K562 (cell line): ENCODE data around the gene VDAC2. TPM values are rescaled to one million over a fixed set of nuclear protein-coding genes. Genes with fewer than 3 reads are reported as not detected.

Experiments used
- ARID1B ChIP-seq: fragments of 450-650 bp; IDR thresholded peaks from 2 replicates; pipeline ENCODE4 v1.6.1; 2016; ENCODE audit warnings: antibody characterized with exemption, mild to moderate bottlenecking, inconsistent platforms
- BDP1 ChIP-seq: IDR thresholded peaks from 3 replicates; pipeline ENCODE4 v1.6.1; 2011; ENCODE audit not compliant: insufficient read length, insufficient read depth
- BRCA1 ChIP-seq, 2 experiments: fragments of 450-650 bp in 1 of 2; sonication (generic) in 1 of 2; formaldehyde crosslinking in 1 of 2; IDR thresholded peaks; 2 replicates each; pipeline versions ENCODE4 v1.5.0 to v1.6.1; 2017 to 2020; ENCODE audit warnings: mild to moderate bottlenecking in 1 of 2, missing genetic modification reagents in 1 of 2
- FOXK1 ChIP-seq: sonication (generic); formaldehyde crosslinking; IDR thresholded peaks from 2 replicates; pipeline ENCODE4 v1.8.0; 2022; ENCODE audit warnings: missing genetic modification reagents, mild to moderate bottlenecking, borderline replicate concordance
- HDAC2 ChIP-seq: fragments of 450-650 bp; IDR thresholded peaks from 2 replicates; pipeline ENCODE4 v1.6.1; 2016; ENCODE audit warnings: mild to moderate bottlenecking
- HDAC6 ChIP-seq: IDR thresholded peaks from 2 replicates; pipeline ENCODE4 v1.6.1; 2012; ENCODE audit warnings: low read depth, mild to moderate bottlenecking, control low read depth, inconsistent platforms, low read length, moderate library complexity
- HMG20B ChIP-seq: fragments of 250-450 bp; sonication (Bioruptor Pico); IDR thresholded peaks from 2 replicates; pipeline ENCODE4 v1.5.0; 2021; ENCODE audit warnings: mild to moderate bottlenecking
- MAFF ChIP-seq: IDR thresholded peaks from 2 replicates; pipeline ENCODE4 v1.6.1; 2012; ENCODE audit warnings: low read length, improper control_type of control experiment
- MIER1 ChIP-seq: fragments of 450-650 bp; IDR thresholded peaks from 2 replicates; pipeline ENCODE4 v1.6.1; 2016; ENCODE audit warnings: antibody characterized with exemption, mild to moderate bottlenecking, low read depth
- NONO ChIP-seq, 2 experiments: fragments of 200-400 bp in 1 of 2; fragments of 450-650 bp in 1 of 2; formaldehyde crosslinking in 1 of 2; IDR thresholded peaks; 2 replicates each; pipeline ENCODE4 v1.6.1; 2017; ENCODE audit warnings: low read depth in 2 of 2, mild to moderate bottlenecking in 2 of 2, moderate library complexity in 2 of 2, low read length in 1 of 2
- U2AF1 ChIP-seq: fragments of 200-400 bp; formaldehyde crosslinking; optimal IDR thresholded peaks from 2 replicates; pipeline ENCODE3; 2017; ENCODE audit warnings: mild to moderate bottlenecking, low read depth, low read length, moderate library complexity
- ZNF12 ChIP-seq: sonication (generic); formaldehyde crosslinking; IDR thresholded peaks from 2 replicates; pipeline ENCODE4 v1.4.0; 2020; ENCODE audit warnings: mild to moderate bottlenecking, missing genetic modification reagents
- ZNF274 ChIP-seq: IDR thresholded peaks from 2 replicates; pipeline ENCODE4 v1.6.1; 2011; ENCODE audit warnings: low read depth, mild to moderate bottlenecking, low read length, moderate library complexity, borderline replicate concordance
- ZNF668 ChIP-seq: fragments of 250-450 bp; sonication (Bioruptor Pico); IDR thresholded peaks from 2 replicates; pipeline ENCODE4 v1.8.0; 2022; ENCODE audit warnings: mild to moderate bottlenecking, inconsistent platforms
- ZNF76 ChIP-seq: fragments of 250-450 bp; sonication (Bioruptor Pico); IDR thresholded peaks from 2 replicates; pipeline ENCODE4 v1.4.0; 2020; ENCODE audit warnings: mild to moderate bottlenecking, moderate library complexity, borderline replicate concordance
- ZNF79 ChIP-seq: fragments of 250-450 bp; sonication (Bioruptor Pico); IDR thresholded peaks from 2 replicates; pipeline ENCODE4 v1.4.0; 2020; ENCODE audit warnings: low read depth, mild to moderate bottlenecking, moderate library complexity
- polyA plus RNA-seq, 8 experiments: library from polyadenylated mRNA; depleted of rRNA in 4 of 8; stranded (reverse) in 5 of 8; unstranded in 3 of 8; fragments of >200 nt; fragmentation: Nextera tagmentation in 2 of 8; fragmentation: Illumina TruSeq in 1 of 8; extraction: Ambion mirVana in 2 of 8; extraction: Trizol in 1 of 8; gene quantifications; 2 replicates each; pipeline versions ENCODE4 v1.2.1 to v1.2.3, GENCODE V29; 2011 to 2014; ENCODE audit warnings: inconsistent platforms in 1 of 8, missing spikeins in 1 of 8
- total RNA-seq, 7 experiments: library from RNA; depleted of rRNA in 6 of 7; stranded (reverse); fragments of >200 nt in 6 of 7; fragmentation: Illumina TruSeq in 2 of 7; extraction: Trizol in 2 of 7; gene quantifications; 2 replicates each; pipeline versions ENCODE4 v1.2.1 to v1.2.3, GENCODE V29; 2011 to 2021; ENCODE audit warnings: low replicate concordance in 1 of 7
- TF ChIP-seq, protein P1 (sequence below), 2 experiments: fragments of 450-650 bp; IDR thresholded peaks; 2 replicates each; pipeline ENCODE4 v1.6.1; 2016
- TF ChIP-seq, protein P2 (sequence below): fragments of 450-650 bp; formaldehyde crosslinking; IDR thresholded peaks from 2 replicates; pipeline ENCODE4 v1.4.0; 2020; ENCODE audit warnings: mild to moderate bottlenecking
- TF ChIP-seq, protein P3 (sequence below): fragments of 450-650 bp; IDR thresholded peaks from 2 replicates; pipeline ENCODE4 v1.7.1; 2018; ENCODE audit warnings: mild to moderate bottlenecking, low read depth; ENCODE audit not compliant: partially characterized antibody
- TF ChIP-seq, protein P4 (sequence below): sonication (generic); formaldehyde crosslinking; IDR thresholded peaks from 2 replicates; pipeline ENCODE4 v1.8.0; 2022; ENCODE audit warnings: missing genetic modification reagents, mild to moderate bottlenecking, borderline replicate concordance

VDAC2 gene
- total and polyA plus RNA-seq, 9 of the 15 experiments (the other 6 are each of a cell fraction or from before 2014, with no cell fraction given) = 139 to 450 (median 250) TPM

DNA sequence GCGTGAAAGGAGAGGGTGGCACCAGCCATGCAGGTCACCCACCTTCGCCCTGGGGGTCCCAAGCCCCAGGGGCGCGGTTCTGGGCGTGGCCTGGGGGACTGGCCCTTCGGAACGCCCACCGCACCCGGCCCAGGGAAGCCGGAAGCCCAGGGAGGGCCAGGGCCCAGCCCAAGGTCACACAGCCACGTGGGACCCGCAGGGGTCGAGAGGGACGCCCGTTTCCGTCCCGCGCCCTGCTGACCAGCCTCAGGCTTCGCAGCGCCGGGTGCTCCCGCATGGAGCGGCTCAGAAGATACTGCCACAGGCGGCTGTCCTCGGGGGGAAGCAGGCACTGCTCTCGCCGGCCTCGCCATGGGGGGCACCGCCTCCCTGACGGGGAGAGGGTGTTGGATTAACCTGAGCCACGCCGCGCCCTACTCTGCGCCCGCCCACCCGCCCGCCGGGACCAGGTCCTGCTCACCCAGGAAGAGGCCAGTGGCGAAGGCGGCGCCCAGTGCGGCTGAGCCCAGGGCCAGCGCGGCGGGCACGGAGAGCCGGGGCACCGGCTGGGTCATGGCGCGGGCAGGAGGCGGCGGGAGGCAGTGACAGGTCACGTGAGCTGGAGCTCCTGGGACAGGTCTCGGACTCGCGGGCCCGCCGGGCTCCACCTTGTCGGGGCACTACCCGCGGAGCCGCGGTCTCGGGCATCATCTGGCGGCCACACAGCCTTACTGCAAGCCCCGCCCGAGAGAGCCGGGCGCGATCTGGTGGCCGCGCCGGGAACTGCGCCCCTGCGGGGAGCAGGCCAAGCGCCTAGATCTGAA, 25.0 kb downstream of the VDAC2 start, which contains the start of gene COMTD1 (continued):
- no peak for TF ChIP-seq BRCA1 (IDR thresholded peaks at IDR 0.05)
- TF ChIP-seq BRCA1 (CRISPR knock-in tag; IDR thresholded peaks at IDR 0.05) = no peak
- TF ChIP-seq ZNF79 (CRISPR knock-in tag) = no peak
- TF ChIP-seq HDAC2 = 0 out of 2 replicates have a peak, but pooled peaks have one; percentile 21
- TF ChIP-seq MAFF = no peak
- 0 out of 2 replicates have a peak, but pooled peaks have one; percentile 68 for TF ChIP-seq HMG20B
- TF ChIP-seq, protein P1, sequence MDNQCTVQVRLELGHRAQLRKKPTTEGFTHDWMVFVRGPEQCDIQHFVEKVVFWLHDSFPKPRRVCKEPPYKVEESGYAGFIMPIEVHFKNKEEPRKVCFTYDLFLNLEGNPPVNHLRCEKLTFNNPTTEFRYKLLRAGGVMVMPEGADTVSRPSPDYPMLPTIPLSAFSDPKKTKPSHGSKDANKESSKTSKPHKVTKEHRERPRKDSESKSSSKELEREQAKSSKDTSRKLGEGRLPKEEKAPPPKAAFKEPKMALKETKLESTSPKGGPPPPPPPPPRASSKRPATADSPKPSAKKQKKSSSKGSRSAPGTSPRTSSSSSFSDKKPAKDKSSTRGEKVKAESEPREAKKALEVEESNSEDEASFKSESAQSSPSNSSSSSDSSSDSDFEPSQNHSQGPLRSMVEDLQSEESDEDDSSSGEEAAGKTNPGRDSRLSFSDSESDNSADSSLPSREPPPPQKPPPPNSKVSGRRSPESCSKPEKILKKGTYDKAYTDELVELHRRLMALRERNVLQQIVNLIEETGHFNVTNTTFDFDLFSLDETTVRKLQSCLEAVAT (IDR thresholded peaks at IDR 0.05) = peak in 1 of 2 experiments; percentile 97; a peak in 2 of 4 replicates
- no peak for TF ChIP-seq ZNF12 (CRISPR knock-in tag)
- peak in 1 of 2 experiments; percentile 70; a peak in 1 of 4 replicates for TF ChIP-seq NONO (IDR thresholded peaks at IDR 0.05; ENCODE audit: low read depth in 2 of 2, low read length in 1 of 2)
- TF ChIP-seq, protein P2, sequence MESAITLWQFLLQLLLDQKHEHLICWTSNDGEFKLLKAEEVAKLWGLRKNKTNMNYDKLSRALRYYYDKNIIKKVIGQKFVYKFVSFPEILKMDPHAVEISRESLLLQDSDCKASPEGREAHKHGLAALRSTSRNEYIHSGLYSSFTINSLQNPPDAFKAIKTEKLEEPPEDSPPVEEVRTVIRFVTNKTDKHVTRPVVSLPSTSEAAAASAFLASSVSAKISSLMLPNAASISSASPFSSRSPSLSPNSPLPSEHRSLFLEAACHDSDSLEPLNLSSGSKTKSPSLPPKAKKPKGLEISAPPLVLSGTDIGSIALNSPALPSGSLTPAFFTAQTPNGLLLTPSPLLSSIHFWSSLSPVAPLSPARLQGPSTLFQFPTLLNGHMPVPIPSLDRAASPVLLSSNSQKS (CRISPR knock-in tag) = no peak
- no peak for TF ChIP-seq BDP1
- peak; percentile 81 for TF ChIP-seq U2AF1
- no peak for TF ChIP-seq ARID1B
- TF ChIP-seq HDAC6 = no peak
- TF ChIP-seq, protein P3, sequence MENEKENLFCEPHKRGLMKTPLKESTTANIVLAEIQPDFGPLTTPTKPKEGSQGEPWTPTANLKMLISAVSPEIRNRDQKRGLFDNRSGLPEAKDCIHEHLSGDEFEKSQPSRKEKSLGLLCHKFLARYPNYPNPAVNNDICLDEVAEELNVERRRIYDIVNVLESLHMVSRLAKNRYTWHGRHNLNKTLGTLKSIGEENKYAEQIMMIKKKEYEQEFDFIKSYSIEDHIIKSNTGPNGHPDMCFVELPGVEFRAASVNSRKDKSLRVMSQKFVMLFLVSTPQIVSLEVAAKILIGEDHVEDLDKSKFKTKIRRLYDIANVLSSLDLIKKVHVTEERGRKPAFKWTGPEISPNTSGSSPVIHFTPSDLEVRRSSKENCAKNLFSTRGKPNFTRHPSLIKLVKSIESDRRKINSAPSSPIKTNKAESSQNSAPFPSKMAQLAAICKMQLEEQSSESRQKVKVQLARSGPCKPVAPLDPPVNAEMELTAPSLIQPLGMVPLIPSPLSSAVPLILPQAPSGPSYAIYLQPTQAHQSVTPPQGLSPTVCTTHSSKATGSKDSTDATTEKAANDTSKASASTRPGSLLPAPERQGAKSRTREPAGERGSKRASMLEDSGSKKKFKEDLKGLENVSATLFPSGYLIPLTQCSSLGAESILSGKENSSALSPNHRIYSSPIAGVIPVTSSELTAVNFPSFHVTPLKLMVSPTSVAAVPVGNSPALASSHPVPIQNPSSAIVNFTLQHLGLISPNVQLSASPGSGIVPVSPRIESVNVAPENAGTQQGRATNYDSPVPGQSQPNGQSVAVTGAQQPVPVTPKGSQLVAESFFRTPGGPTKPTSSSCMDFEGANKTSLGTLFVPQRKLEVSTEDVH = peak; percentile 46
- 0 out of 2 replicates have a peak, but pooled peaks have one; percentile 32 for TF ChIP-seq ZNF76 (CRISPR knock-in tag)
- TF ChIP-seq FOXK1 (CRISPR knock-in tag) = no peak
- TF ChIP-seq MIER1 = no peak
- no peak; the same call in 1 of the 2 replicates for TF ChIP-seq ZNF274
- TF ChIP-seq ZNF668 (CRISPR knock-in tag) = no peak
- TF ChIP-seq, protein P4, sequence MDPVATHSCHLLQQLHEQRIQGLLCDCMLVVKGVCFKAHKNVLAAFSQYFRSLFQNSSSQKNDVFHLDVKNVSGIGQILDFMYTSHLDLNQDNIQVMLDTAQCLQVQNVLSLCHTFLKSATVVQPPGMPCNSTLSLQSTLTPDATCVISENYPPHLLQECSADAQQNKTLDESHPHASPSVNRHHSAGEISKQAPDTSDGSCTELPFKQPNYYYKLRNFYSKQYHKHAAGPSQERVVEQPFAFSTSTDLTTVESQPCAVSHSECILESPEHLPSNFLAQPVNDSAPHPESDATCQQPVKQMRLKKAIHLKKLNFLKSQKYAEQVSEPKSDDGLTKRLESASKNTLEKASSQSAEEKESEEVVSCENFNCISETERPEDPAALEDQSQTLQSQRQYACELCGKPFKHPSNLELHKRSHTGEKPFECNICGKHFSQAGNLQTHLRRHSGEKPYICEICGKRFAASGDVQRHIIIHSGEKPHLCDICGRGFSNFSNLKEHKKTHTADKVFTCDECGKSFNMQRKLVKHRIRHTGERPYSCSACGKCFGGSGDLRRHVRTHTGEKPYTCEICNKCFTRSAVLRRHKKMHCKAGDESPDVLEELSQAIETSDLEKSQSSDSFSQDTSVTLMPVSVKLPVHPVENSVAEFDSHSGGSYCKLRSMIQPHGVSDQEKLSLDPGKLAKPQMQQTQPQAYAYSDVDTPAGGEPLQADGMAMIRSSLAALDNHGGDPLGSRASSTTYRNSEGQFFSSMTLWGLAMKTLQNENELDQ (CRISPR knock-in tag) = no peak
